Measurements from ENCODE around the gene MOGAT1. TPM values are rescaled to one million over a fixed set of nuclear protein-coding genes. Genes with fewer than 3 reads are reported as not detected.

The MOGAT1 gene
- total and polyA plus RNA-seq, 2 of the 8 experiments (the other 6 are each of a cell fraction or from before 2014, with no cell fraction given): 0.11 to 0.67 TPM

DNA sequence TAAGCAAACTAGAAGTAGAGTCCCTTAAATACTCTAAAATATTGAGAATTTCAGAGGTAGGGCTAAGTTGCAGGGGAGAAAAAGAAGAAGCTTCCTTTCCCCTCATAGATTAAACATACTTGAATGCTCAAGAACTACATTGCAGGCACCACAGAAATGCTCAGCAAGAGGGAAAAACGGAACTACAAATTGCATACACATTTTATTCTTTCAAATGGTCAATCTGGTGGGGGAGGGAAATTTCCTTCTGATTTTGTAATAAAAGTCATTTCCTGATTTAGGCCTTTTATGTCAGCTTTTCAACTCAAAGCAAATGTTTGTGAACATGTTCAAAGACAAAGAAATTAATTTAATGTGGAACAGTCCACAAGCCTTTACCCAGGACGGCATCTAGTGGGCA is 48.5 kb upstream of the MOGAT1 start:
- Histone ChIP-seq H3K79me2 (ENCODE audit: control insufficient read depth in 1 of 2, insufficient read depth in 2 of 2, low read length in 2 of 2) (no peaks in the 10 kb centered on the region), H3K9ac (replicated peaks in 1 of 4; ENCODE audit: extremely low read depth in 1 of 4, low read depth in 3 of 4, low read length in 3 of 4) (no peak overlapping the region), H3K23me2 (ENCODE audit: low read depth, low read length) (no peaks in the 10 kb centered on the region), H2AK5ac (ENCODE audit: low read depth, low read length) (no peak overlapping the region), H3K18ac (ENCODE audit: extremely low read depth, low read length) (no peak overlapping the region), H4K5ac (ENCODE audit: insufficient read length, low read depth, low read length) (no peak overlapping the region), H2BK12ac (ENCODE audit: low read depth, low read length) (no peak overlapping the region), H3K4me3 (ENCODE audit: extremely low read depth in 1 of 4, insufficient read depth in 2 of 4, low read depth in 3 of 4, low read length in 4 of 4) (no peak overlapping the region), H2BK20ac (ENCODE audit: low read length) (no peak overlapping the region), H3K27ac (ENCODE audit: low read depth, low read length) (no peak overlapping the region), H3K23ac (ENCODE audit: insufficient read length) (no peak overlapping the region), H2AFZ (ENCODE audit: low read length) (no peak overlapping the region), H3K27me3 (replicated peaks in 1 of 4; ENCODE audit: control insufficient read depth in 3 of 4, extremely low read depth in 1 of 4, insufficient read depth in 3 of 4, low read length in 3 of 4) (no peaks in the 10 kb centered on the region), H3K4ac (replicated peaks; ENCODE audit: insufficient read length, low read depth, low read length) (no peak overlapping the region), H4K91ac (replicated peaks; ENCODE audit: insufficient read length, low read length) (no peak overlapping the region), H4K8ac (ENCODE audit: extremely low read depth, insufficient read depth, low read length) (no peak overlapping the region), H2BK120ac (replicated peaks; ENCODE audit: low read depth, low read length) (no peak overlapping the region), H3K56ac (replicated peaks; ENCODE audit: insufficient read length, low read depth, low read length) (no peak overlapping the region), H3K36me3 (ENCODE audit: control insufficient read depth in 2 of 4, insufficient read depth in 4 of 4, low read length in 3 of 4) (peaks cover 0 to 65% (median 27%) of the 10 kb centered on the region in 4 experiments; a peak in 6 of 8 replicates), H4K20me1 (replicated peaks in 1 of 2; ENCODE audit: control insufficient read depth in 1 of 2, insufficient read depth in 2 of 2, low read length in 2 of 2) (peaks cover 0 to 5% of the 10 kb centered on the region in 2 experiments), H3K9me3 (ENCODE audit: insufficient read depth in 2 of 2, low read depth in 1 of 2, low read length in 1 of 2) (no peaks in the 10 kb centered on the region), H2BK5ac (ENCODE audit: low read depth, low read length) (no peak overlapping the region), H3K4me2 (ENCODE audit: insufficient read depth in 1 of 2, low read depth in 2 of 2, low read length in 2 of 2) (no peak overlapping the region), H3K14ac (ENCODE audit: insufficient read length) (no peak overlapping the region), H3K4me1 (replicated peaks in 1 of 4; ENCODE audit: control insufficient read depth in 3 of 4, insufficient read depth in 4 of 4, low read length in 3 of 4) (no peaks in the 10 kb centered on the region), H2BK15ac (ENCODE audit: low read length) (no peak overlapping the region), H3K79me1 (ENCODE audit: low read depth, low read length) (no peaks in the 10 kb centered on the region)
- FAIRE-seq: no peak
- ChIA-PET CTCF (ENCODE audit: partially characterized antibody) (interaction anchor here (1.1 kb wide), 1 partner anchor 10 kb away, joined by 3 read pairs; no protein-coding TSS in a partner anchor), POLR2A (ENCODE audit: partially characterized antibody) (no interaction called here)
- WGBS, 2 experiments (ENCODE audit: extremely low coverage in 1 of 2, insufficient coverage in 1 of 2, insufficient read length in 1 of 2, insufficient replicate concordance in 2 of 2, low coverage in 1 of 2, low lambda C conversion rate in 2 of 2, missing lambda C conversion rate in 1 of 2): 90% methylated on average over 2 of the region's 2 CpGs; no CpG with 5 or more reads in 1 of the 2 experiments
- DNase-seq (ENCODE audit: low read depth in 1 of 2, low spot score in 2 of 2): no peak
- TF ChIP-seq, protein P1, sequence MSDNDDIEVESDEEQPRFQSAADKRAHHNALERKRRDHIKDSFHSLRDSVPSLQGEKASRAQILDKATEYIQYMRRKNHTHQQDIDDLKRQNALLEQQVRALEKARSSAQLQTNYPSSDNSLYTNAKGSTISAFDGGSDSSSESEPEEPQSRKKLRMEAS (IDR thresholded peaks at IDR 0.05): no peak
- no peak for TF ChIP-seq YY1 (IDR thresholded peaks at IDR 0.05; ENCODE audit: low read depth, low read length)
- no peak for TF ChIP-seq SP2 (IDR thresholded peaks at IDR 0.05; ENCODE audit: low read length)
- no peak for TF ChIP-seq CEBPB (IDR thresholded peaks at IDR 0.05; ENCODE audit: low read depth, low read length)
